NCI-H2029 treated with DMSO at 0.1 percent for 48 hours (cell line): ENCODE measurements around the gene CMSS1.
A peak's percentile ranks its signal among the peaks of the same experiment; 100 is the strongest.
"Not testable (repeated sequence)": the region's sequence is repeated elsewhere in the genome, so short reads cannot be mapped to it uniquely, and the experiment has no call there.

Experiments
- DNase-seq: peaks from one replicate; lab custom pipeline; 2025; lab: John Stamatoyannopoulos, UW

CMSS1 gene

GRCh38 chr3:100184948-100185570 is 367.4 kb downstream of the CMSS1 start:
- no peak for DNase-seq

DNA sequence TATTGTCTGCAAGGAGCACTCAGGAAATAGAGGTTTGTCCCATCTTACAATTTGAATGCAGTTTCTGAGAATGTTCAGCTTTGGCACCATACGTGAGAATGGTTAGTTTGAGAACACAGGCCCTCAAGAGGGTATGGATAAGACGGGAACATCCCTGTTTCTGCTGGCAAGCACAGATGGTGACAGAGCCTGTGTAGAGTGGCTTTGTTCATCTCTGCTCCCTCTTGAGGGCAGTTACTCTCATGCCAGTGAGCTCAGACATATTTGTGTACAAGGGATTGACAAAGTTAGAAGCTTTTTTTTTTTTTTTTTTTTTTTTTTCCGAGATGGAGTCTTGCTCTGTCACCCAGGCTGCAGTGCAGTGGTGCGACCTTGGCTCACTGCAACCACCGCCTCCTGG is 368.2 kb downstream of the CMSS1 start:
- DNase-seq, result no peak

GRCh38 chr3:100189444-100189964 is 371.8 kb downstream of the CMSS1 start:
- no peak for DNase-seq

DNA sequence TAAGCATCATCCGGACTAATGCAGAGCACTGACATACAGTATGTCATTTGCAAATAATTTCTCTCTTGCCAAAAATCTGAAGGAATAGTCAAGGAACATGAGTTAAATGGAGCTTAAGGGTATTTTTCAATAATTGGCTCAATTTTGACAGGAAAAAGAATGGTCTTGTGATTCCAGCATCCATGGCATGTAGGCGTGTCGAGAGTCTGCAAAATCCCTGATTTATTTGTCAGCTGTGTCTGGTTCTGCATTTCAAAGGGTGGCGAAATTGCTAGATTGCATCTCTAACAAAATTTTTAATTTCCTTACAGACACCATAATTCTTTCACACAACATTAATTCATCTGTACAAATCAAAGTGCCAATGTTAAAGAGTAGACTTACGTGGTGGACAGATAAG is 377.7 kb downstream of the CMSS1 start:
- DNase-seq, result no peak

DNA sequence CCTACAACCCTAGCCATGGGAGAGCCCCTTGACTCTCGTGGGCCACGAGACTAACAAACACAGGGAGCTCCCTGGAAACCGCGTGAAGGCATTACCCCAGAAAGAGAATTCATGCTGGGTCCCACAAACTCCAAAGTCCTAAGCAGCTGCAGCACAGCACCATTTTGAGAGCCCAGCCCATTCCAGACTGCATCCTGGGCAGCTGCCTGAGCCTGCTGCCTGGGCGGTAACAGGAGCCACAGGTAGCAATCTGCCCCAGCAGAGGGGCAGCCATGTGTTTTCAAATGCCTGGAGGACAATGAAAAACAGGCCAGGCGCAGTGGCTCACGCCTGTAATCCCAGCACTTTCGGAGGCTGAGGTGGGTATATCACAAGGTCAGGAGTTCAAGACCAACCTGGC is 380.2 kb downstream of the CMSS1 start:
- no peak for DNase-seq

DNA sequence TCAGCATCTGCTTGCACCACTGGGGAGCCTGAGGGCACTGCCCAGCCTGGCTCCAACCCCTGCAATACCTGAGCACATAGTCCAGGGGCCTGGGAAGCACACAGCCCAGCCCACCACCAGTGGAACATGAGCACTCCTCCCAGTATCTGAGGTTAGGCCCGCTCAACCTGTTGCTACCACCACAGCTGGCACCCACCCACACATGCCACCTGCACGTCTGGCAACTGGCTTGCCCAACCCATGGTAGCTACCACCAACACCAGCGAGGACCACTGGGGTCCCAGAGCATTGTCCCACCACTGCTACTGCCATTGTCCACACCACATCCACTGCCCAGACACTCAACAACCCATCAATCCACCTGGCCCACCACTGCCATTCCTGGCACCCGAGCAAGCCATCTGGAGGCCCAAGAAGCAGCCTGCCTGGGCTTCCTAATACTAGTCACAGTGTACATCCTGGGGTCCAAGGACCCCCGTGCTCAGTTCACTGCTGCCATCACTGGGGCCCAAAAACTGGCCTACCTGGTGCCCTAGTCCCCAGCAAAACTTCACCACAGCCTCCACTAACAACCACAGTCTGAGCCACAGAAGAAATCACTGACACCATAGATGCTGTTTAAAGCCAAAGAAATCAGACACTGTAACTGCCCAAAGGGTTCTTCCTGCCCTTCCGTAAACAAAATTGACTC is 381.1 kb downstream of the CMSS1 start:
- DNase-seq, result no peak

DNA sequence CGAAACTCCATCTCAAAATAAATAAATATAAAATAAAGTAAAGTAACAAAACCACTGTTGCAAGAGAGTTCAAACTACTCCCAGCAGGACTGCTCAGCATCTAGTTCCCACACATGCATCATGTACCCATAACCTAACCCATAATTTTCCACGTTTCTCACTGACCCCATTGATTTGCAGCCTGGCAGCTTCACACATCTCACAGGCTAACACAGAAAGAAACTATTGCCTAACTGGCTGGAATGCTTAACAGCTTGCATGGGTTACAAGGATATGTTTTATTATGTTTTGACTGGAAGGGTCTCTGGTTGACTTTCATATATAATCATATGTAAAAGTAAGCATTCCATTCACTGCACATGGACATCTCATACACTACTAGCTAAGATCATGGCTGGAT is 387.5 kb downstream of the CMSS1 start:
- no peak for DNase-seq

DNA sequence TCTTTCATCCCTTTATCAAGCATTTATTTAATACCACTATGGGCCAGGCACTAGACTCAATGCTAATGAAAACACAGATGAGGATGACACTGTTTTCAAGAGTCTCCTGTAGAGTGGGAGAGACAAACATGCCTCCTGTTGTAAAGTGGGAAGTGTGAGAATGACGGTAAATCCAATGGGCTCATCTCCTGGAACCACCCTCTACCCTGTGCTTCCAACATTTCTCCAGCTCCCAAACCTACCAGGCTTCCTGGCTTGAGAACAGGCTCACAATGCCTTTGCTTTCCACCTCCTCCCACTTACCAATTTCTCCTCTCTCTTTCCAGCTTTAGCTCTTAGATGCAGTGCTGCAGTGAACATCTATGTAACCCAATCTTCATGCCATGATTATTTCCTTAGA is 389.0 kb downstream of the CMSS1 start:
- no peak for DNase-seq

- no peak for DNase-seq
Observed at GRCh38 chr3:100207886-100208285, 390.2 kb downstream of the CMSS1 start.

- no peak for DNase-seq
Observed at GRCh38 chr3:100209169-100209568, 391.5 kb downstream of the CMSS1 start.

GRCh38 chr3:100209948-100210771 is 392.5 kb downstream of the CMSS1 start:
- peak; percentile 51 for DNase-seq

- peak; percentile 54 for DNase-seq
Observed at GRCh38 chr3:100210772-100211135, 393.1 kb downstream of the CMSS1 start.

DNA sequence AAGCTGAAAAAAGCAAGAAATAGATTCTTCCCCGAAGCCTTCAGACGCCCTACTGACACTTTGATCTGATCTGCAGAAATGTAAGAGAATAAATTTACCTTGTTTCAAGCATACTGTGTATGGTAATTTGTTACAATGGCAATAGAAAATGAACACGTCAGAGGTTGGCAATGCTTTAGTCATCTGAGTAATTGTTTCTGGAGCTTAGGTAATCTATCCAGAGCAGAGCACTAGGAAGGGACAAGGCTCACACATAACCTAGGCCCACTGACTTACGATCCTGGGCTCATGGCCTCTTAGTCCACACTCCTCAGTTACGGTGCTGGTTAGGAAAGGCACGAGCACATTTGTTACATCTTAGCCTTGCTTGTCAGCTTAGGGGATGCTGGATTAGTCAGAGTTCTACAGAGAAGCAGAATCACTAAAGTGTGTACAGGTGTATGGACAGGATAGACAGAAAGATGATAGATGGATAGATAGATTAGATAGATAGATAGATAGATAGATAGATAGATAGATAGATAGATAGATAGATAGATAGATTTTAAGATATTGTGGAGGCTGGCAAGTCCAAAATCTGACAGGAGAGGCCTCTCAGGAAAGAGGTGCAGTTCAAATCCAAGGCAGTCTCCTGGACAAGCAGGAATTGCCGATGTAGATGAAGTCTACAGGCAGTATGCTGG is 396.4 kb downstream of the CMSS1 start:
- DNase-seq, result no peak

DNA sequence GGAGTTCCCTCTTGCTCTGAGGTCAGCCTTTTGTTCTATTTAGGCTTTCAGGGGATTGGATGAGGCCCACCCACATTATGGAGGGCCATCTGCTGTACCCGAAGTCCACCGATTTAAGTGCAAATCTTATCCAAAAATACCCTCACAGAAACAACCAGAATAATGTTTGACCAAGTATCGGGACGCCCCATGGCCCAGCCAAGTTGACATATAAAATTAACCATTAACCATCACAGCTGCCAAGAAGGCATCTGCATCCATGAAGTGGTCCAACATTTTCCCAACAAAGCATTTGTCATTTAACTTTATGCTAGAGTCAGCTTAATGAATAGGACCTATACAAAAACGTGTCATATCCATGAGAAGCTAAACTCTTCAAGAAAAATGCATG is 396.9 kb downstream of the CMSS1 start:
- no peak for DNase-seq

- DNase-seq, result no peak
Observed at GRCh38 chr3:100216713-100217112, 399.1 kb downstream of the CMSS1 start.

GRCh38 chr3:100221159-100221558 is 403.5 kb downstream of the CMSS1 start:
- DNase-seq, result no peak

DNA sequence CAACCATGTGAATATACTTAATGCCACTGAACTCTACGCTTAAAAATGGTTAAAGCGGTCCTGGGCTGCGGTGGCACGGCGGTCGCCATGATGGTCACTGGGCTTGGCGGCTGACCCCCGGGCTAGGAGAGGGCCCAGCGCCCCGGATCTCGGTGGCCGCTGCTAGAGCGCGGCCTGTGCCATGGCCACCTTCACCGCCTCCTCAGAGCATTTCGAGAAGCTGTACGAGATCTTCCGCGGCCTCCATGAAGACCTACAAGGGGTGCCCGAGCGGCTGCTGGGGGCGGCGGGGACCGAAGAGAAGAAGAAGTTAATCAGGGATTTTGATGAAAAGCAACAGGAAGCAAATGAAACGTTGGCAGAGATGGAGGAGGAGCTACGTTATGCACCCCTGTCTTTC is 407.5 kb downstream of the CMSS1 start:
- no peak for DNase-seq

DNA sequence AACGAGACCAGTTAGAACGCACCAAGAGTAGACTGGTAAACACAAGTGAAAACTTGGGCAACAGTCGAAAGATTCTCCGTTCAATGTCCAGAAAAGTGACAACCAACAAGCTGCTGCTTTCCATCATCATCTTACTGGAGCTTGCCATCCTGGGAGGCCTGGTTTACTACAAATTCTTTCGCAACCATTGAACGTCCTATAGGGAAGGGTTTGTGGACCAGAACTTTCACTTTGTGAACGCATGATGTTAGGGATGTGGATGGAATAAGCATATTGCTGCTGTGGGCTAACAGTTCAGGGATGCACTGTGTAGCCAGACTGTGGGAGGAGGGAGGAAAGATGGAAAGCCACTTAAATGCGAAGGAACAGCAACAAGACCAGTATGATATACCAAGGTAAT is 408.2 kb downstream of the CMSS1 start:
- no peak for DNase-seq

DNA sequence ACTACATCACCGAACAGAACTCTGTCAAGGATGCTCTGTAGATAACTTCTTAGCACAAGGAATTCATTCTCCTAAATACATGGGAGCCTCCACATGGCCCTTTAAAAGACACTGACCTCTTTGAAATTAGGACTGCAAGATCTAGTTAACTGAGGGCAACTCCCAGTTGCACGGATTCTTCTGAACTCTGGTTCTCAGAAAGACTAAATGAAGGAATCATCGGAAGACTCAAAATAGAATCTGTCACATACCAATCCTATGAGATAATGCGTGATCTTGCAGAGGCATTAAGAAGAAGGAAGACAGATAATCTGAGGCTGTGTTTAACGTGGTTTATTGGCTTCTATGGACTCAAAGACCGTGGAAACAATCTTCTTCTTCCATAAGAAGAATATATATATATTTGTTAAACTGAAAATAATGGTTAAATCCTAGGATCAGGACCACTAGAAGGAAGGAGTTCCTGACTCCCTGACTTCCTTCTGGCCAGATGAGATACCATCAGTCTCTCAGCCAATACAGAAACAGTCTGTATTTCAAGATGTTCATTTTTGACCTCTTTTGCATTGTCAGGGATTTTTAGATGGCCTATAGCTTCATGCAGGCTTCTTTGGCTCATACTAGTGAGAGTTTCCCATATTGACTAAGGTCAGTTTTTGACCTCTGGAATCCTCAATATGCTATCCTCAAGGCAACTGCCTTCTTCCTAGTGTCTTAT is 409.2 kb downstream of the CMSS1 start:
- DNase-seq, result no peak

DNA sequence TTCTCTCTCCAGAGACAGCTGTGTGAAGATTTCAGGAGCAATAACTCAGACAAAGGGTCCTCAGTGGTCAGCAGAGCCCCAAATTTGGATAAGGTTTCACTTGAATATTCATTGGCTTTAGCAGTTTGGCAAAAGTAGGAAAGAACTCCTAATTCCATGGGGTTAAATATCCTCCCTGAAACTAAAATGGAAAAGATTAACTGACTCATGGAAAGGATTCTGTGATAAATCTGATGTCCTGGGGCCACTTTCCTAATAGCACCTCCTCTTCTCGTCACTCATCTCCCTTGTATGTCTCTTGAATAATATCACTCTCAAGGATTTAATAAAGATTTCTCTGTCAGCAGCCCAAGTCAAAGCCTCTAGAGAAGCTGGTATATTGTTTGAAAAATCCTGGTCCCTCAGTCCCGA is 409.9 kb downstream of the CMSS1 start:
- DNase-seq, result no peak

DNA sequence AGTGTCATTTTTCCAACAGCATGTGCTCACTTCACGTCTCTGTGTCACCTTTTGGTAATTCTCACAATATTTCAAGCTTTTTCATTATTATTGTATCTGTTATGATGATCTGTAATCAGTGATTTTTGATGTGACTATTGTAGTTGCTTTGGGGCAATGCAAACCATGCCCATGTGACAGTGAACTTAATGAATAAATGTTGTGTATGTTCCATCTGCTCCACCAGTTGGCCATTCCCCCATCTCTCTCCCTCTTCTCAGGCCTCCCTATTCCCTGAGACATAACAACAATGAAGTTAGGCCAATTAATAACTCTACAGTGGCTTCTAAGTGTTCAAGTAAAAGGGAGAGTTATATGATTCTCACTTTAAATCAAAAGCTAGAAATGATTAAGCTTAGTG is 410.6 kb downstream of the CMSS1 start:
- DNase-seq, result no peak

DNA sequence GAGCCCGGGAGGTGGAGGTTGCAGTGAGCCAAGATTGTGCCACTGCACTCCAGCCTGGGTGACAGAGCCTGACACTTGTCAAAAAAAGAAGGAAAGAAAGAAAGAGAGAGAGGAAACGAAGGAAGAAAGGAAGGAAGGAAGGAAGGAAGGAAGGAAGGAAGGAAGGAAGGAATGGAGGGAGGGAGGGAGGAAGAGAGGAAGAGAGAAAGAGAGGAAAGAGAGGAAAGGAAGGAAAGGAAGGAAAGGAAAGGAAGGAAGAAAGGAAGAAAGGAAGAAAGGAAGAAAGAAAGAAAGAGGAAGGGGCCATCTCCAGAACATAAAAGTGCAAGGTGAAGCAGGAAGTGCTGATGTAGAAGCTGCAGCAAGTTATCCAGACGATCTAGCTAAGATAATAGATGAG is 411.5 kb downstream of the CMSS1 start:
- DNase-seq, result not testable (repeated sequence)
